Glomerular endothelial cell (primary cell): ENCODE results near the gene SYTL2. TPM values are rescaled to one million over a fixed set of nuclear protein-coding genes. Genes with fewer than 3 reads are reported as not detected.
"Not testable (repeated sequence)": the region's sequence is repeated elsewhere in the genome, so short reads cannot be mapped to it uniquely, and the experiment has no call there.

Source experiments
- DNase-seq: peaks from one replicate; pipeline ENCODE4 v3.0.0-alpha.2; 2011; ENCODE audit warnings: low read depth, low spot score; ENCODE audit errors: extremely low read depth
- total RNA-seq: library from RNA; depleted of rRNA; stranded (reverse); fragments of >200 nt; gene quantifications from 2 replicates; pipeline ENCODE4 v1.2.3, GENCODE V29; 2015

SYTL2 gene
- 9.3 and 15.0 TPM in 2 replicates for total RNA-seq

- DNase-seq, result no peak
These were observed at the start of gene SYTL2 for GRCh38 chr11:85810871-85811611. SYTL2 (minus strand) TSS chr11:85811141; CDS start chr11:85757725, 53,416 bp downstream.

GRCh38 chr11:85859541-85859940 is 48.6 kb upstream of the SYTL2 start:
- DNase-seq, result not testable (repeated sequence)

GRCh38 chr11:85857098-85857497 is 46.2 kb upstream of the SYTL2 start:
- no peak for DNase-seq

GRCh38 chr11:85855341-85855656 is 44.4 kb upstream of the SYTL2 start, which contains the start of gene CCDC83:
CCDC83 (plus strand) TSS chr11:85855383; CDS start chr11:85865124, 9,741 bp downstream.
- DNase-seq, result no peak

GRCh38 chr11:85854557-85855340 is 43.8 kb upstream of the SYTL2 start:
- peak; percentile 54 for DNase-seq

GRCh38 chr11:85854212-85854556 is 43.2 kb upstream of the SYTL2 start:
- DNase-seq, result no peak

GRCh38 chr11:85853541-85853940 is 42.6 kb upstream of the SYTL2 start:
- DNase-seq, result not testable (repeated sequence)

- not testable (repeated sequence) for DNase-seq
These were observed 41.8 kb upstream of the SYTL2 start for GRCh38 chr11:85852754-85853153.

GRCh38 chr11:85848556-85848955 is 37.6 kb upstream of the SYTL2 start:
- no peak for DNase-seq

- no peak for DNase-seq
These were observed 37.1 kb upstream of the SYTL2 start for GRCh38 chr11:85848006-85848405.

- no peak for DNase-seq
These were observed 36.5 kb upstream of the SYTL2 start for GRCh38 chr11:85847436-85847835.

GRCh38 chr11:85845124-85845631 is 34.2 kb upstream of the SYTL2 start:
- DNase-seq, result no peak

- DNase-seq, result no peak
These were observed 33.6 kb upstream of the SYTL2 start for GRCh38 chr11:85844439-85845123.

- DNase-seq, result no peak
These were observed 33.0 kb upstream of the SYTL2 start for GRCh38 chr11:85843929-85844328.

- not testable (repeated sequence) for DNase-seq
These were observed 30.0 kb upstream of the SYTL2 start for GRCh38 chr11:85840932-85841331.

GRCh38 chr11:85835729-85836128 is 24.8 kb upstream of the SYTL2 start:
- DNase-seq, result no peak

- DNase-seq, result no peak
These were observed 24.3 kb upstream of the SYTL2 start for GRCh38 chr11:85835263-85835662.

GRCh38 chr11:85831050-85831449 is 20.1 kb upstream of the SYTL2 start:
- DNase-seq, result no peak

GRCh38 chr11:85829172-85829571 is 18.2 kb upstream of the SYTL2 start:
- no peak for DNase-seq

GRCh38 chr11:85828640-85828978 is 17.7 kb upstream of the SYTL2 start:
- DNase-seq, result no peak
